ENCODE measurements around the gene SH3PXD2B. TPM values are rescaled to one million over a fixed set of nuclear protein-coding genes. Genes with fewer than 3 reads are reported as not detected.

Gene SH3PXD2B
- total and polyA plus RNA-seq, 2 of the 13 experiments (the other 11 are each of a cell fraction or from before 2014, with no cell fraction given) = 3.4 to 4.6 TPM

DNA sequence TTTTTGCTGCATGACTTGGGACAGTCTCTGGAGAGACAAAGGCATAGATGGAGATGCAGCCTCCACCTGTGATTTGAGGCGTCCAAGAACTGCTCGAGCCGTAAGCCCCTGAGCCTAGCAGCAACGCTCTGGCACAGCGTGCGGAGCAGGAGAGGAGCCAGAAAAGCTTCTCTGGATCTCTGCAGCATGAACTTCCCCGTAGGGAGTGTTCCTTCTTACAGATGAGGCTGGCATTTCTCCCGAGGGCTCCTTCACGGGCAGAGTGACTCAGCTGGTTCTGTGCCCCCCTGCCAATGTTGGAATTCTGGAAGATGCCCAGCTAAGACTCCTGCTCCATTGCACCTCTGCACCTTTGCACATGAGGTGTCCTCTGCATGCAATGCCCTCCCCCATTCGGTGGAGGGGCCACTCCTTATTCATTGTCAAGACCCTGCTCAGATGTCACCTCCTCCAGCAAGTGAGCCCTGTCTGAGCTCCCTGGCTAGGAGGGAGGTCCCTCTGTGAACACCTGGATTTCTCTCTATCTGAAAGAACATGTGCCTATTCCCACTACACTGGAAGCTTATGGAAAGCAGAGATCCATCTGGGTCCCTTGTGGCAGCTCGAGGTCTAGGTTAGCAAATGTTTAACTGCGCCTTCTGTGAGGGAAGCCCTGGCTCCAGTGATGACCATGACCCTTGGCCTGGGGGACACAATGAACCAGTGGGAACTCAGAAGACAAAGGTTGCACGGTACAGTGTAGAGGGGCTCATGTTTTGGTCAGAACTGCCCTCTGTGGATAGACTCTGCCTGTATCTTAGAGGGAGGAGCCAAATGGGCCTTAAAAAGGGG is 39.6 kb downstream of the SH3PXD2B start (continued):
- TF ChIP-seq, protein P1, sequence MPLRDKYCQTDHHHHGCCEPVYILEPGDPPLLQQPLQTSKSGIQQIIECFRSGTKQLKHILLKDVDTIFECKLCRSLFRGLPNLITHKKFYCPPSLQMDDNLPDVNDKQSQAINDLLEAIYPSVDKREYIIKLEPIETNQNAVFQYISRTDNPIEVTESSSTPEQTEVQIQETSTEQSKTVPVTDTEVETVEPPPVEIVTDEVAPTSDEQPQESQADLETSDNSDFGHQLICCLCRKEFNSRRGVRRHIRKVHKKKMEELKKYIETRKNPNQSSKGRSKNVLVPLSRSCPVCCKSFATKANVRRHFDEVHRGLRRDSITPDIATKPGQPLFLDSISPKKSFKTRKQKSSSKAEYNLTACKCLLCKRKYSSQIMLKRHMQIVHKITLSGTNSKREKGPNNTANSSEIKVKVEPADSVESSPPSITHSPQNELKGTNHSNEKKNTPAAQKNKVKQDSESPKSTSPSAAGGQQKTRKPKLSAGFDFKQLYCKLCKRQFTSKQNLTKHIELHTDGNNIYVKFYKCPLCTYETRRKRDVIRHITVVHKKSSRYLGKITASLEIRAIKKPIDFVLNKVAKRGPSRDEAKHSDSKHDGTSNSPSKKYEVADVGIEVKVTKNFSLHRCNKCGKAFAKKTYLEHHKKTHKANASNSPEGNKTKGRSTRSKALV (CRISPR knock-in tag; IDR thresholded peaks at IDR 0.05) = peak; percentile 70; the same call in 1 of the 2 replicates
- TF ChIP-seq ZFP62 (CRISPR knock-in tag; IDR thresholded peaks at IDR 0.05) = no peak
- TF ChIP-seq HINFP (CRISPR knock-in tag; IDR thresholded peaks at IDR 0.05; ENCODE audit: low read depth) = peak; percentile 37; the same call in 1 of the 2 replicates
- TF ChIP-seq ZNF124 (CRISPR knock-in tag; IDR thresholded peaks at IDR 0.05) = peak; percentile 47; the same call in 1 of the 2 replicates
- peak; percentile 36; the same call in 1 of the 2 replicates for TF ChIP-seq TFDP1 (CRISPR knock-in tag; IDR thresholded peaks at IDR 0.05; ENCODE audit: borderline replicate concordance)
- no peak for TF ChIP-seq ZNF329 (CRISPR knock-in tag; IDR thresholded peaks at IDR 0.05; ENCODE audit: low read depth)
- 0 out of 2 replicates have a peak, but pooled peaks have one; percentile 15 for TF ChIP-seq ZBTB39 (CRISPR knock-in tag; IDR thresholded peaks at IDR 0.05)
- TF ChIP-seq, protein P2, sequence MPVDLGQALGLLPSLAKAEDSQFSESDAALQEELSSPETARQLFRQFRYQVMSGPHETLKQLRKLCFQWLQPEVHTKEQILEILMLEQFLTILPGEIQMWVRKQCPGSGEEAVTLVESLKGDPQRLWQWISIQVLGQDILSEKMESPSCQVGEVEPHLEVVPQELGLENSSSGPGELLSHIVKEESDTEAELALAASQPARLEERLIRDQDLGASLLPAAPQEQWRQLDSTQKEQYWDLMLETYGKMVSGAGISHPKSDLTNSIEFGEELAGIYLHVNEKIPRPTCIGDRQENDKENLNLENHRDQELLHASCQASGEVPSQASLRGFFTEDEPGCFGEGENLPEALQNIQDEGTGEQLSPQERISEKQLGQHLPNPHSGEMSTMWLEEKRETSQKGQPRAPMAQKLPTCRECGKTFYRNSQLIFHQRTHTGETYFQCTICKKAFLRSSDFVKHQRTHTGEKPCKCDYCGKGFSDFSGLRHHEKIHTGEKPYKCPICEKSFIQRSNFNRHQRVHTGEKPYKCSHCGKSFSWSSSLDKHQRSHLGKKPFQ (CRISPR knock-in tag; IDR thresholded peaks at IDR 0.05; ENCODE audit: insufficient replicate concordance) = peak; percentile 42
- TF ChIP-seq, protein P3, sequence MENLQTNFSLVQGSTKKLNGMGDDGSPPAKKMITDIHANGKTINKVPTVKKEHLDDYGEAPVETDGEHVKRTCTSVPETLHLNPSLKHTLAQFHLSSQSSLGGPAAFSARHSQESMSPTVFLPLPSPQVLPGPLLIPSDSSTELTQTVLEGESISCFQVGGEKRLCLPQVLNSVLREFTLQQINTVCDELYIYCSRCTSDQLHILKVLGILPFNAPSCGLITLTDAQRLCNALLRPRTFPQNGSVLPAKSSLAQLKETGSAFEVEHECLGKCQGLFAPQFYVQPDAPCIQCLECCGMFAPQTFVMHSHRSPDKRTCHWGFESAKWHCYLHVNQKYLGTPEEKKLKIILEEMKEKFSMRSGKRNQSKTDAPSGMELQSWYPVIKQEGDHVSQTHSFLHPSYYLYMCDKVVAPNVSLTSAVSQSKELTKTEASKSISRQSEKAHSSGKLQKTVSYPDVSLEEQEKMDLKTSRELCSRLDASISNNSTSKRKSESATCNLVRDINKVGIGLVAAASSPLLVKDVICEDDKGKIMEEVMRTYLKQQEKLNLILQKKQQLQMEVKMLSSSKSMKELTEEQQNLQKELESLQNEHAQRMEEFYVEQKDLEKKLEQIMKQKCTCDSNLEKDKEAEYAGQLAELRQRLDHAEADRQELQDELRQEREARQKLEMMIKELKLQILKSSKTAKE (CRISPR knock-in tag; IDR thresholded peaks at IDR 0.05; ENCODE audit: borderline replicate concordance) = peak; percentile 69; the same call in 1 of the 2 replicates
- peak; percentile 61; the same call in 1 of the 2 replicates for TF ChIP-seq ZNF337 (CRISPR knock-in tag; IDR thresholded peaks at IDR 0.05; ENCODE audit: borderline replicate concordance, low read depth)
